Activated CD8-positive, alpha-beta memory T cell treated with anti-CD3 and anti-CD28 coated beads for 4 hours (primary cell): ENCODE results near the gene NAPEPLD.
"Not testable (repeated sequence)": the region's sequence is repeated elsewhere in the genome, so short reads cannot be mapped to it uniquely, and the experiment has no call there.

ENCODE experiments used
- DNase-seq, 2 donors: peaks; one replicate each; pipeline ENCODE4 v3.0.0-alpha.2; 2020; ENCODE audit warnings: low read depth in 2 of 2

The NAPEPLD gene

DNA sequence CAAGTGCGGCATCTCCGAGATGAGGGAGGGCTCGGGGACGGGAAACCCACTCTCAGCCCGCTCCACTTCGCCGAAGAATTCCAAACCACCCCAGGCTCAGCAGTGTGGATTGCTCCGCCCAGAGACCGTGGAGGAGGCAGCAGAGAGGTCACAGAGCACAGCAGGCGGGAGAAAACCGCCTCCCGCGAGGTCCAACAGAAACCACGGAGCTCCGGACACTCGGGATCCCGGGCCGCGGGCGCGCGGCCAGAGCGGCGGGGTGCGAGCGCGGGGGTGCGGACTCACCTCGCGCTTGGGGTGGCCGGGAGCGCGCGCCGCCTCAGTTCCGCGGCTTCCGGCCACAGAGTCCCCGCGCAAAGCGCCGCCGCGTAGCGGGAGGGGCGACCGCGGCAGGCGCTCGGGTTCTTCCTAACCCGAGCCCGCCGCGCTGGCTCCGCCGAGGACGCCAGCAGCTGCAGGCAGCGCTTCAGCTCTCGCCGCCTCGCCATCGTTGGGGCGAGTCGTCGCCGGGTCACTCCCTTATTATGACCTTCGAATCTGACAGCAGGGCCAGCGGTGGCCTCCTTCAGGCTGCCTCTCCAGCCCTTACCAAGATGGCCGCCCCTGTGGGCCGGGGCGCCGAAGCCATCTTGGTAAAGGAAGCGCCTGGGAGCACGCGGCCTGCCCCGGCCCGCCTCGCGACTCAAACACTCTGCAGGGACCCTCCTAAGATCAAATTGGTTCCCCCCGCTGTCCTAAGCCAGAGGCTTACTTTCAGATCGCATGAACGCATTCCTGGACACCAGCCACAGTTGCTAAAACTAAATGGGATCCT is at the start of gene NAPEPLD:
Gene NAPEPLD (minus strand): TSS at position 106 of the 814 bp plus-strand sequence. CDS start 20,323 bp downstream, outside the sequence.
- peak; percentile 33 to 39 for DNase-seq

DNA sequence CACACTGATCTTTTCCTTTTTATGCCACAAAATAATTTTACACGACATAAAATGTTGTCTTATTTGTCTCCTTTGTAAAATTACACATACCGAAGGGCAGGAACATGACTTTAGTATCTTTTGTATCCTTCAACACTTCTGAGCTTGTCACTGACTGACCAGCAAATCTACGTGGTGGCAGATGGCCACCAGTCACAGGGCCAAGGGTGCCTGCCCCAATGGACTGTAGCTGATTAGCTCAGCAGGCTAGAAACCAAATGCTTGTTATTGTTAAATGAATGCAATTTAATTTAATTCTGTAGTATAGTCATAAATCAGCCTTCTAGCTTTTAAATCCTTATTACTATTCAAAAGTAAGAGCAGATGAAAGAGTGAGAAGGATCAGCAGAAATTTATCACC is 49.2 kb upstream of the NAPEPLD start:
- not testable (repeated sequence) for DNase-seq

GRCh38 chr7:103195364-103195763 is 46.5 kb upstream of the NAPEPLD start:
- not testable (repeated sequence) for DNase-seq

GRCh38 chr7:103172415-103173146 is 23.7 kb upstream of the NAPEPLD start:
- not testable (repeated sequence) for DNase-seq

GRCh38 chr7:103171695-103172414 is 23.0 kb upstream of the NAPEPLD start:
- DNase-seq = not testable (repeated sequence)

GRCh38 chr7:103166921-103167544 is 18.1 kb upstream of the NAPEPLD start:
- DNase-seq = not testable (repeated sequence)

GRCh38 chr7:103163087-103163825 is 14.4 kb upstream of the NAPEPLD start:
- DNase-seq = not testable (repeated sequence)

DNA sequence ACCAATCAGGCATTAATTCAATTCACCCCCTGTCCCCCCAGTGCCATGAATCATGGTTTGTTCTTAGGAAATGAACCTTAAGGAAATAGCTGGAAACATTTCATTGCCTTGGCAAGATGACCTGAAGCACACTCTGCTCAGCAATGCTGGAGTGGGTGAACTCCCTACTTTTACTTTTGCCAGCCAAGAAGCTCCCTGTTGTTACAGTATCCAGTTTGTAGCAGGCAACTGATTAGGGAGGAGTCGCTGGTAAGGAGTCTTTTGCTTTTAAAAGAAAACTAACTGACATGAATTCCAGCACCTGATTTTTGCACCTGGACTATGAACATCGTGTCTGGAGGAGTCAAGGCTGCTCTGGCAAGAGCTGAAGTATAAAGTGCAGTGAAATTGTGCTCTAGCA is 13.7 kb upstream of the NAPEPLD start:
- DNase-seq = not testable (repeated sequence)

DNA sequence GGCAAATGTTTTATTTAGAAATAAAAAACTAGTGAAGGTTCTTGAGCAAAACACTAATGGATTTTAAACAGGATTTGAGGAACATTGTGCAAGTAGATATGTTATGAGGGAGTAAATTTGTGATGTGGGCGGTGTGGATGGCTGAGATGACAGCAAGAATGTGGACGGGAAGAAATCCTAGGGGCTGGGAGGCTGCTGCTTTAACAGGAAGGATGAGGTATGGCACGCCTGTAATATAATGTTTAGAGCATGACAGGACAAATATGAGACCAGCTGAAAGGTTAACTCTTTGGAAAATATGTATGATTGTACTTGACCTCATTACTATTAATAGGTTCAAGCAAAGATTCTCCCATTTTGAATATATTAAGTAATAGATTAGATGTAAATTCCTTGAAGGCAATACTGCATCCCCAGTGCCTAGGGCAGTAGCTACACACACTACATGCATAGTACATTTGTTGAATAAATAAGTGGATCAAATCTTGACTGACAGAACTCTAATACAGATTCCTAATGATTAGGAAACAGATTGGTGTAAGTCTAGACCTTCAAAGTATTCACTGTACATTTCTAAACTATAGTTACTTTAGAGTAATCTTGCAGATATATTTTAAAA is 13.2 kb upstream of the NAPEPLD start:
- DNase-seq = not testable (repeated sequence)

DNA sequence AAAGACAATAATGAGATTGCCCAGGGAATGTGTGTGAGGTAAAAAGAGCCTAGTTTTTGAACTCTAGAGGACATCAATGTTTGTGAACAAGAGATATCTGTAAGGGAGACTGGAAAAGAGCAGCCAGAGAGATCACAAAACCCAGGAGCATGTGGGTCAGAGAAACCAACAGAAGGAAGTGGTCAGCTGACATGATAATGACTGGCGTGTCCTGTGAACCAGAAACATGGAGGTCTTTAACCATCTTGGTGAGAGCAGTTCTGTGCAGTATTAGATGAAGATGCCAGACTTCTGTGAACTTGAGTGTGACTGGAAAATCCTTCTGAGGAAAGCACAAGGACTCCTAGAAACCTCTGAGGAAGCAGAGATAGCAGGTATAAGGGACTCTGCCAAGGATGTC is 10.2 kb upstream of the NAPEPLD start:
- not testable (repeated sequence) for DNase-seq

DNA sequence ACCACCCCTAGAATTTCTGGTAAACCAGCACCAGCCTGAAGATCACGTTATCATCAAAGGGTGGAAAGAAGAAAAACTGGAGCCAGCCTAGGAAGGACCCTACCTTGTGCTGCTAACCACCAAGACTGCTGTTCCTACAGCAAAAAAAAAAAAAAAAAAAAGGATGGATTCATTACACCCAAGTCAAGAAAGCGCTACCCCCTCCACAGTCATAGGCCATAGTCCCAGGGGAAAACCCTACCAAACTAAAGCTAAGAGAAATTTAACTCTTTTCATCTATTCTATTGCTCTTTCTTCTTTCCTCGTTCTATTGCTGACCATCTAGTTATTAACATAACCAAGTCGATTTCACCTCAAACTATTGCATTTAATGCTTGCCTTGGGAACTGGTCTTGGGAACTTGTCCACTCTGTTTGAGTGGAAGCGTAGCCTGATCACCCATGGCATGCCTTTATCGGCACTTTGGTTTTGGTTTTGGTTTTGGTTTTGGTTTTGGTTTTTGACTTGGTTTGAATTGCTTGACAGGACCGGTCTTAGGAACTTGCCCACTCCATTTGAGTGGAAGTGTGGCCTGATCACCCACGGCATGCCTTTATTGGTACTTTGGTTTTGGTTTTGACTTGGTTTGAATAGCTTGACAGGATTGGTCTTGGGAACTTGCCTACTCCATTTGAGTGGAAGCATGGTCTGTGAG is 6.6 kb upstream of the NAPEPLD start:
- not testable (repeated sequence) for DNase-seq

DNA sequence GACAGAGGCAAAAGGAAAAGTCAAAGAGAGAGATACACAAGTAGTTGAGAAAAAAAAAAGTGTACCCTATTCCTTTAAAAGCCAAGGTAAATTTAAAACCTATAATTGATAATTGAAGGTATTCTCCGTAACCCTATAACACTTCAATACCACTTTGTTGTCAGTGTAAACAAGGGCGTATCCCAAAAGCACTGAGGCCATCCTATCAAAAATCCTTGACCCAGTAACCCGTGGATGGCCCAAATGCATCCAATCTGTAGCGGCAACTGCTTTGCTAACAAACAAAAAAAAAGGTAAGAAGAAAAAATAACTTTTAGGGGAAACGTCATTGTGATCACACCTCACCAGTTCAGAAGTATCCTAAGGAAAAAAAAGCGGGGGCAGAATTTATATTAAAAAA is 5.1 kb upstream of the NAPEPLD start:
- DNase-seq = no peak

- not testable (repeated sequence) for DNase-seq
Measured at GRCh38 chr7:103152744-103153617, 4.1 kb upstream of the NAPEPLD start.

DNA sequence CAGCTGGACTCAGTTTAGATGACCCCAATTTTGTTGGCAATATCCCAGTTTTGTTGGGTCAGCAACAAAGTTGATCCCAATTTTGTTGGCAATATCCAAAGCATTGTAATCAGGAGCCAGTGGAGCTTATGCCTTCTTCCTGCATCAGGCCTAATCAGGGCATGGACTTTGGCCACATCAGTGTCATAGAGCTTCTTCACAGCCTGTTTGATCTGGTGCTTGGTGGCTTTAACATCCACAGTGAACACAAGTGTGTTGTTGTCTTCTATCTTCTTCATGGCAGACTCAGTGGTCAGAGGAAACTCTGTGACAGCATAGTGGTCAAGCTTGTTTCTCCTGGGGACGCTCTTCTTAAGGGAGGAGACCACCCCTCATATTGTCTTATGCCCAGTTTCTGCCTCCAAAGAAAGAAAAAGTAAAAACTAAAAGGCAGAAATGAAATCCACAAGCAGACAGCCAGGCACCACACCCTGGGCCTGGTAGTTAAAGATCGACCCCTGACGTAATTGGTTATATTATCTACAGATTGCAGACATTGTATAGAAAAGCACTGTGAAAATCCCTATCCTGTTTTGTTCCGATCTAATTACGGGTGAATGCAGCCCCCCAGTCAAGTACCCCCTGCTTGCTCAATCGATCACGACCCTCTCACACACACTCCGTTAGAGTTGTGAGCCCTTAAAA is 3.2 kb upstream of the NAPEPLD start:
- DNase-seq = not testable (repeated sequence)

DNA sequence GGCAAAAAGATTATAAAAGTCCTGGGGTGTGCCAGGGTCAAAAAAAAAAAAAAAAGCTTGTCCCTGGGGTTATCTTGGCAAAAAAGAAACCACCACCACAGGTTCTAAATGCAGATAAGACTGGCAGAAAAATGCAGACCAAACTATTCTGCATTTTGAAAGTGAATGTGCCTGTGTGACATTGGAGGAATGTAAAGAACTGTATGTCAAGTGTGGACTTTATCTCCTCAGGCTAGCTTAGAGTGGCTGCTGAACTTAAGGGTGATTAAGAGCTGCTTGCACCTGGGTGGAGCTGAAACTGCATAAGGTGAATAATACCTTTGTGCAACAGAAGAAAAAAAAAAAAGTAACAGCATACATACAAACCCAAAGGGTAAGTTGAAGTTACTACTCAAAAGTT is 1.3 kb upstream of the NAPEPLD start:
- DNase-seq = no peak

- no peak for DNase-seq
Measured at GRCh38 chr7:103149808-103150180, 895 bp upstream of the NAPEPLD start.

DNA sequence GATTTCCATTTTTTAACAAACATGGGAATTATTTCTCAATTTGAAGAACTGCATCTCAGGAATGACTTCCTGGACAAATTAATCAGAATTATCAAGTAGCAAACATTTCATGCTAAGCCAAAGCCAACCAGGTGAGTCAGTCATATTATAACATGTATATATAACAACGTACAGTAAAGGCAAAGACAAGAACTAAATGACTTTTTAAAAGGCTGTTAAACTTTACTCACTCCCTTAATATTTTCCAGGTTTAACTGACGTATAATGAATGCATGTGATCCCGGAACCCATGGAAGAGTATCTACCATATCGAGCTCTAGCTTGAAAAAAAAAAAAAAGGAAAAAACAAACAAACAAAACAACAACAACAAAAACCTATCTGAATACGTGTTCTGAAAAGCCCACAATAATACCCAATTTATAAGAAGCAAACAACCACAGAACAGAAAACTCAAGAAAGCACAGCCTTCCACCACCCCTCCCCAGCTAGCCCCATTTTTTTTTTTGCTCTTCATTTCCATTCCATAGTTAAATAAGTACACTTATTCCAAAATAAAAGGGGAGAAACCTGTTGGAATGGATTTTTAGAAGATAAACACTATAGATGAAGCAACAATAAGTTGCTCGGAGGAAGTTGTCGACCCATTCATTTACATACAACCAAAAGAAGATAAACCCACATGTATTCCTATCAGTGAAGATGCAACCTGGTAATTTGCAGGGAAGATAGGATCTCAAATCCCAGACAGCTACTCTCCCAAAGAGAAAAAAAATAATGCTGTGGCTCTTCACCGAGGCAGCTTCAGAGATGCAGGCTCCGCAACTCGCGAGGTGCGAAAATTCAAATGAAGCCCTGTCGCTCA is 537 bp downstream of the NAPEPLD start:
- DNase-seq = no peak
